GM21526 (cell line): Measurements from ENCODE around the gene YY2.
A peak's percentile ranks its signal among the peaks of the same experiment; 100 is the strongest.
"Not testable (repeated sequence)": the region's sequence is repeated elsewhere in the genome, so short reads cannot be mapped to it uniquely, and the experiment has no call there.

ENCODE experiments used
- ATAC-seq: cut with Tn5 transposase; IDR thresholded peaks from one replicate; pipeline ENCODE4 v1.9.1; 2021; ENCODE audit warnings: moderate library complexity; ENCODE audit not compliant: unreplicated experiment, low FRiP score

The YY2 gene

DNA sequence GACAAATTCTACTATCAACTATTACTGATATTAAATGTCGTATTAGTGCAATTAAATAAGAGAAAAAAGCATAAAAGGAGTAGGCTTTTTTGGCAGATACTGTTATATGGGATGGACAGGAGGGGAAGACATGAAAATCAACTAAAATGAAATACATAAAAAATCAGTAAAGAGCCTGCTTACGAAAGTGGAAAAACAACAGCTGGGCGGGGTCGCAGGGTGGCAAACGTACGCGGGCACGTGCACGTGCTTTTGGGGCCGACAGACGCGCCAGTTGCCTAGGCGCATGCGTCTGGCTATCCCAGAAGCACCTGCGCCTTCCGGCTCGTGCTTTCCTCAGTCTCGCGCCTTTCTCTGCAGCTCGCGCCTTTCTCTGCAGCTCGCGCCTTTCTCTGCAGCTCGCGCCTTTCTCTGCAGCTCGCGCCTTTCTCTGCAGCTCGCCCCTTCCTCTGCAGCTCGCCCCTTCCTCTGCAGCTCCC is at the start of gene YY2:
TSS of gene YY2 (plus strand) at position 51 of the 479 bp plus-strand sequence. CDS start 498 bp downstream, outside the sequence.
- no peak for ATAC-seq

DNA sequence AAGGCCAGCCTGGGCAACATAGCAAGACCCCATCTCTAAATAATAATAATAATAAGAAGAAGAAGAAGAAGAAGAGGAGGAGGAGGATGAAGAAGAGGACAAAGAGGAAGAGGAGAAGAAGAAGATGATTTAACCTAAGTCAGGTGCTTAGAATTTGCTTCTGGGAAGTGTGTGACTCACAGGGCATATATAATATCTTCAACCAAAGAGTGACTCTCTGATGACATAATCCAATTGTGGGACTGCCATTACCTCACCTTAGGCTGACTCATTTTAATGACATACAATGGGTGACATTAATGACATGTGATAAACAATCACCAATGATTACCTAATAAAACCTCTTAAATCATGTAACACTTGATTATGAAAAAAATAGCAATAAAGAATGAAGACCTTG is 49.1 kb upstream of the YY2 start:
- ATAC-seq, result no peak

DNA sequence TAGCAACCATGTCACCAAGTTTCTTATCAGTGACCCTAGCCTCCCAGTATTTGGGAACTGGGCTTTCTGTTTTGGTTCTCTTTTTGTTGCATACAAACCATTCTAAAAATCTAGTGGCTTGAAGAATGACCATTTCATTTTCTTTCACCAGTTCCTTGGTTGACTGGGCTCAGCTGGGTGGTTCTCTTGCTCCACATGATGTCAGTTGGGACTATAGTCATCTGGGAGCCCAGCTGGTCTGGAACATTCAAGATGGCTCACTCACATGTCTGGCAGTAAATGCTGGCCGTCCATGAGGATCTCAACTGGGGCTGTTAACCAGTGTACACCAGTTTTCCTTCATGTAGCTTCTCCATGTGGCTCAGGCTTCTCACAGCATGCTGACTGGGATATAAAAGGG is 44.0 kb upstream of the YY2 start:
- ATAC-seq, result no peak

DNA sequence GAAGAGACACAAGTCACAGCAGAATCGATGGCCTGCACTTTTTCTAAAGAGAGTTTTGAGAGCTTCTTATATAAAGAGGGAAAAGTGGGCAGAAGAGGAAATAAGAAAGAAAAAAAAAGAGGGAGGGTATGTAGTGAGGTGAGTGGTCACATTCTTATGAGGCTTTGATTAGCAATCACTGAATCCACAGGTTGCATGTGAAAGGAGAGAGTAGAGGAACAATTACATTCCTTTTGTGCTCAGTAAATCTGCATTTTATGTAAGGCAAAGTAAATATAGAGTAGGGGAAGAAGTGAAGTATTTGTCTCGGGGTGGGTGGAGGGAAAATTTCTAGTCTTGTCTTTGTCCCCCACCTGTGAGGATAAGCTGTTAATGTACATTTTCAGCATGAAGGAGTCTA is 43.2 kb upstream of the YY2 start:
- no peak for ATAC-seq

DNA sequence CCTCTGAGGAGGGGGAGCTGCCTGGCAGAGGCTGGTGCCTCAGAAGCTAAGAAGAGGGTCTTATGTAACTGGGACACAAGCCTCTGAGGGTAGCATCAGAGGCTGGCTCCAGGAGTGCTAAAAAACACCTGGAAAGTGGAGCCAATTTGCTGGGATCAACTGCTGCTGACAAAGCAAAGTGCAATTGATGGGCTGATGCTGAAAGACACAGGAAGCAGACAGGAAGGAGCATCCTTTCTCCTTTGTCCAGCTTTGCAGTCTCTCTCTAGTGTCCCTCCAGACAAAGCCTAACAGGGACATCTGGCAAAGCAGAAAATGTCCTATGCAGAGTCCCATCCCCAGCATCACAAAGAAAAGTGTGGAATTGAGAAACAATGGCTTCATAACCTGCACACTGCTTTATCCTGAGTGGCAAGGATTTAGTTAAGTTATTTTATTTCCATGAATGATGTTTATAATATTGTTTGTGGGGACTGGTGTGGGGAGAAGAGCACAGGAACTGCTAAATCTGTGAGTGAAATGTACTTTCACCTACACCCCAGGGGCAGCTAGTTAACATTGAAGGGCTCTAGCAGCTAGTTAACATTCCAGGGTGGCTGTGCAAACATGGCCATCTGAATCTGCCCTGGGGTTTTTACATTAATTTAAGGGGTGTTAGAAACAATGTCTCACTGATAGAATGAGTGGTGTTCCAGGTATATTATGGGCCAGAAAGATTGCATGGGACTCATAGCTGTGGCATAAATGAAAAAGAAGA is 42.0 kb upstream of the YY2 start:
- no peak for ATAC-seq

DNA sequence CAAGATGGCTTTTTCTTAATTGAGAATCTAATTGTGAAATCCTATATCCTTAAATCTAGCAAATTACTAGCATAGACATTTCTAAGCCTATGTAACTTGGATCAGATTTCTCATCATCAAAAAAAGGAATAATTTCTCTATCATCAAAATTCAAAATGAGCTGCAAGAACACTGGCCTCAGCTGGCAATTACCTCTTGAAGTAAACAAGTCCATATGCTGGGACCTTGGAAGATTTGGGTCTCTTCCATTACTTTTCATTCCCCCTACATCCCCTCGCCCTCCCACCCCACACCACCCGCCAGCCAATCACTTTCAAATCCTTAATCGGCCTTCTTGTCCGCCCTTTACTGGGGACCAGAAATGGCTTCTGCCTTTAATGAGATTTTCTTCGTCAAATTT is 39.7 kb upstream of the YY2 start:
- ATAC-seq, result no peak

DNA sequence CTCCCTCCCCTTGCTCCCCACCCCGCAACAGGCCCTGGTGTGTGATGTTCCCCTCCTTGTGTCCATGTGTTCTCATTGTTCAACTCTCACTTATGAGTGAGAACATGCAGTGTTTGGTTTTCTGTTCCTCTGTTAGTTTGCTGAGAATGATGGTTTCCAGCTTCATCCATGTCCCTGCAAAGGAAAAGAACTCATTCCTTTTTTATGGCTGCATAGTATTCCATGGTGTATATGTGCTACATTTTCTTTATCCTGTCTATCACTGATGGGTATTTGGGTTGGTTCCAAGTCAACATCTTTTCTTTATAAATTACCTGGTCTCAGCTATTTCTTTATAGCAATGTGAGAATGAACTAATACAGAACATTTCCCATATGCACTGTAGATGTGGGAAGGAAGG is 35.6 kb upstream of the YY2 start:
- ATAC-seq, result not testable (repeated sequence)

DNA sequence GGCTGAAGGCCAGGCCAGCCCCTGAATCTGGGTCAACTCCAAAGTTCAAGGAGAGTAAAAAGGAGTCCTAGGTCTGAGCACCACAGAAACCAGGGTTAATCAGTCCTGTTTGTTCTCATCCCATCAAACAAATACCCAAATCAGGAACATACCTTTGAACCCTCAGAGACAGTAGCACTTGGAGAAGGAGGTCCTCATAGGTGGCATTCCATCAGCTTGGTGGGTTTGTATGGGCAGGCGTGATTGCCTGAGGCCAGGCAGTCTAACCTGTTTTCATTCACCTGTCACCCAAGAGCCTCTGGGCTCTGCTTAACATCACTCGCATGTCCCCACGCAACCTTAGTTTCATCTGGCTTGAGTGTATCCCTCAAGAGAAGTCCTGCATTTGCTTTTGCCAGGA is 33.9 kb upstream of the YY2 start:
- ATAC-seq, result no peak

DNA sequence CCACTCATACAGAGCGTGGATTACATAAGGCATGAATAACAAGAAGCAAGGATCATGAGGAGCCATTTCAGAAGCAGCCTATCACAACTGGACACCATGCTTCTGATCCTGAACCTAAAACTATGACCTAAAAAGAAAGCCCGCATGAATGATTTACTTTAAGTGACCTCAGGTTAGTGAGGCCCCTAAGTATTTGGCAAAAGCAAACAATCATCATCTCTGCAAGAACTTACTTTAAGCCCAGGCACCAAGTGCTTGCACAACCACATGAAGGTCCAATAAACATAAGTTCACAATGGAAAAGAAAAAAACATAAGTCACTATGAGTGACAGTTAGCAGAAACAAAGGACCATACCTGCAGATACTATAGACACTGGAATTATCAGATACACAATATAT is 24.3 kb upstream of the YY2 start:
- ATAC-seq, result no peak

DNA sequence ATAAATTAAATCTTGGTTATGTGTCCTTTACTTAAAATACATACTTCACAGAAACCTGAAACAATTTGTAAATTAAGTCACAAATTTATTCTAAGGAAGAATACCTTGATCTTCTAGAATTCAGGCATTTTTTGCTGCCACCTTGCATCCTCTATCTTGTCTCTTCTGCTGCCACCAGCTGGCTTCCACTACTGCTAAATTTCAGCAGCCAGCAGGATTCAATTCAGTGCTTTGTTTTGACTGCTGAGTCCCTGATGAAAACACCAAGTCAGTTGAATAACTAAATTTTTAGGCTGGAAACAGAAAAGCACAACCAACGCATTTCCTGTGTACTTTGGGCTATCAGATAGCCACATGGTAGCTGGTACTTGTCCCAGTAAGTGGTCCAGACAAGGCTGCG is 18.7 kb upstream of the YY2 start:
- no peak for ATAC-seq

DNA sequence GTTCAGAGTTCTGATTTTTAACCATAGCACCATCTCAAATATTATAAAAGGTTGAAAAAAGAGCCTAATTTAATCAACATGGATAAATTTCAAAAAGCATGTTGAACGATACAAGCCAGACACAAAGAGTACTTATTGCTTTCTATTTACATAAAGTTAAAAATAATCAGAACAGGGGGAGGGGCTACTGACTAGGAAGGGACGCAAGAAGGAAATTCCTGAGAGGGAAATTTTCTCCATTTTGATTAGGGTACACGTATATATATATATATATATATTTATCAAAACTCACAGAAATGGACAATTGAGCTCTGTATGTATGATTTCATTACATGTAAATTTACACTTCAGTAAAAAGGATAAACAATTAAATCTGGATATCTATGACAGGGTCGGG is 16.9 kb upstream of the YY2 start:
- ATAC-seq, result no peak

DNA sequence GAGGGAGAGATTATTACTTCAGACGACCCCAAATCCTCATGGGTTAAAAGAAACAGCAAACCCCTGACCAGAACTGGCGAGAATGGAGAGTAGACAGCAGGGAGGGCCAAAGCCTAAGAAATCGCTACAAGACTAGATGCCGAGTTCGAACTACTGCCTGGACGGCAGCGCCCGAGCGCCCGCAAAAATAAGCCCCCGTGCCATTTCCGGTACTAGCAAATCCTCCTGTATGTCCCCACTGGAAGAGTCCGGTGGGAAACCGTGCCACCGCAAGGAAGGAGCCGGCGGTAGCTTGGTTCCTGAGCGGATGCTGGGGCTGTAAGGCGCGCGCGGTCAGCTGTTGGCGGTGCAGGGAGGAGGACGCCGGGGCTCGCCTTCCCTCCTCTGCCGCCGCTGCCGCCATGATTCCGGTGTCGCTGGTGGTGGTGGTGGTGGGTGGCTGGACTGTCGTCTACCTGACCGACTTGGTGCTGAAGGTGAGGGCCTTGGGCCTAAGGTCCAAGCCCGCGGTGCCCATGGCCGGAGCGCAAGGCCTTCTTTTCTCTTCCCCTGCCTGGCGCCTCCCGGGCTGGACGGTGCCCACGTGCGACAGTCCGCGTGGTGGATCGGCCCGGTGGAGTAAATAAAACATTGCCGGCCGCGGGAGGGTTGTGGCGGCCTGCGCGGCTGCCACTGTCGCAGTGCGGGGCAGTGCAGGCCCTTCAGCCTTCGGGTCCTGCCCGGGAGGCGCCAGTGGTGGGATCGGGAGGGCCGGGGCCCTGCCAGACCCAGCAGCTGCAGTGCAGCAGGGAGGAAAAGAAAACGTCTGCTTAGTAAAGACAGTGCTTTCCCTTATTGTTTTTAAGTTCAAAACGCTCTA is 16.2 kb upstream of the YY2 start, which contains the start of gene MBTPS2:
TSS of gene MBTPS2 (plus strand) at position 284 of the 859 bp plus-strand sequence. CDS start at position 402, 118 bp downstream.
- ATAC-seq, result peak; percentile 82

DNA sequence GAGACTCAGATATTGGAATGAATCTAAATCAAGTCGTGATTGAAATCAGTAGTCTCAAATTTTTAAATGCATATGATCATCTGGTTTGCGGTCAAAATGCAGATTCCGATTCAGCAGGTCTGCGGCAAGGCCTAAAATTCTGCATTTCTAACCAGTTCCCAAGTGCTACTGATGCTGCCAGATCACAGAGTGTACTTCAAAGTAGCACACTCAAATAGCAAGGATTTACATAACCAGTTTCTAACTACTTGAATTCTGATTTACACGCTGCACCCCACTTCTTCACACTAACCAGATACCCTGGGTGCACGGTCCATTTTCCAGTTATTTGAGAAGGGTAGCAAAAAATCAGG is 15.6 kb upstream of the YY2 start:
- ATAC-seq, result no peak

DNA sequence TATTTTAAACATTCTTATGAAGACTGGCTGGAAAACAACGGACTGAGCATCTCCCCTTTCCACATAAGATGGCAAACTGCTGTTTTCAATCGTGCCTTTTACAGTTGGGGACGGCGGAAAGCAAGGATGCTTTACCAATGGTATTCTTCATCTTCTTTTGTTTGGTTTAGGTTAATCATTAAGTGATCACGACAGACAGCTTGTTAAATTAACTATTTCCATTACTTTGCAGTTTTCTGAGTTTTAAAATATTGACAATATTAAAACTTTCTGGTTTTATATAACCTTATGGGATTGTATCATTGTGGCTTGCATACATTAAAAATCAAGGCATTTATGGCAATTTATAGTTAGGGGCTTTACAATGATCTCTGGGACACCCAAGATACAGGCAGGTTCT is 12.6 kb upstream of the YY2 start:
- ATAC-seq, result no peak

DNA sequence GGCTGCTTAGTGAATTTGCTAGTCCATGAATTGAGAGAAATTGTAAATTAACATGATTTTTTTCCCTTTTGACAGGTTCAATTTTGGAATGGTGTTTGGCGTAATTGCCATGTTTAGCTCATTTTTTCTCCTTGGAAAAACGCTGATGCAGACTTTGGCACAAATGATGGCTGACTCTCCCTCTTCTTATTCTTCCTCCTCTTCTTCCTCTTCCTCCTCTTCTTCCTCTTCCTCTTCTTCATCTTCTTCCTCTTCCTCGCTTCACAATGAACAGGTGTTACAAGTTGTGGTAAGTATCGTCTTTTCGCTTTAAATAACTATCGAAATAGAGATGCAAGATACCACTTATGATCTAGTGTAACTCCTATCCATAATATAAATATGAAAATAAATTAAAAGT is 10.7 kb upstream of the YY2 start:
- no peak for ATAC-seq

DNA sequence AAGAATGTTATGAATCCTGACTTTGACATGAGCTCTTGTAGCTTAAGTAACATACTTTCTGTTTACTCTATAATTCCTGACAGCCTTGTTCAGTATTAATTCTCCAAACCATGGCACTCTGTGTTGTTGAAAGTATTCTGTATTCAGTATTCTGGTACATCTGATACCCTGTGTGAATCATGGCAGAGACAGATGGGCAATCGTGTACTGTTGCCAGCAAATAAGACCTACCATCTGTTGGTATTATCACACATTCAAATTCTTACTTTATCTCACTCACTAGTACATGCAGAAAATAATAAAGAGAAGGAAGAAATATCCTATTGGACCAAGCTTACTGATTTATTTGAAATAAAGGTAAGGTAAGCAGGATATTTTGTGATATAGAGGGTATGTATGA is 8.4 kb upstream of the YY2 start:
- ATAC-seq, result no peak

DNA sequence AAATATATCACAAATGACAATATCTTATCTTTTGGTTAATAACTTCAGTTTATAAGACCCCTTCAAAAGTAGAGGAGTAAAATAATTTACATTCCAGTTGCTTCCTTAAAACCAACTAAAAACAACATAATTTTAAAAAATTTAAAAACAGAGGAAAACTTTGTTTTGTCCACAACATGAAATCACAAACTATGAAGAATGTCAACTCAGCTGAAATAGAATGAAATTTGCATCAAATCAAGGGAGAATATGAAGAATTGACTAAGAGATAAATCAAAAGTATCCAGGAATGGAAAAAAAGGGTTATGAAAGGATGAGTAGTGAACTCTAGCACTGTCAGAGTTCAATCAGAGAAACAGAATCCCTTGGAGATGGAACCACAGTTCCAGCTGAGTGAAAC is 2.2 kb upstream of the YY2 start:
- no peak for ATAC-seq

DNA sequence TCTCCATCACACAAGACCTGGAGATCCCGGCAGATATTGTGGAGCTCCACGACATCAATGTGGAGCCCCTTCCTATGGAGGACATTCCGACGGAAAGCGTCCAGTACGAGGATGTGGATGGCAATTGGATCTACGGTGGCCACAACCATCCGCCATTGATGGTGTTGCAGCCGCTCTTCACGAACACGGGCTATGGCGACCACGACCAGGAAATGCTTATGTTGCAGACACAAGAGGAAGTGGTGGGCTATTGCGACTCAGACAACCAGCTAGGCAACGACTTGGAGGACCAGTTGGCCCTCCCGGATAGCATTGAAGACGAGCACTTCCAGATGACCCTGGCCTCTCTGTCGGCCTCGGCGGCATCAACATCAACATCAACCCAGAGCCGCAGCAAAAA is 717 bp downstream of the YY2 start:
- no peak for ATAC-seq

DNA sequence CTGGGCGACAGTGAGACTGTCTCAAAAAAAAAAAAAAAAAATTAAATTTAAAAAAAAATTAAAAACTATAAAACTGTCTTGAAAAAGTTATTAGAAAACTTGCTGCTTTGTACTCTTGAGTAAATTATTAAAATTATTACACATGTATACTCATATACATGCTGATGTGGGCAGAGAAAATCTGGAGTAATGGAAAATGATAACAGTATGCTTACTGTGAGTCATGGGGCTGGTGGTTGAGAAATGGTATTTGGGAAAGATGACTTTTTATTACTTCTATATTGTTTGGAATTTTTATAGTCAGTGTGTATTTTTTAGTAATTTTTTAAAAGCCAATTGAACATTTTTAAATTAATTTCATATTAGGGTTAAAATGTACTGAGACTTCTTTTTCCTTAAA is 7.5 kb downstream of the YY2 start:
- ATAC-seq, result no peak

DNA sequence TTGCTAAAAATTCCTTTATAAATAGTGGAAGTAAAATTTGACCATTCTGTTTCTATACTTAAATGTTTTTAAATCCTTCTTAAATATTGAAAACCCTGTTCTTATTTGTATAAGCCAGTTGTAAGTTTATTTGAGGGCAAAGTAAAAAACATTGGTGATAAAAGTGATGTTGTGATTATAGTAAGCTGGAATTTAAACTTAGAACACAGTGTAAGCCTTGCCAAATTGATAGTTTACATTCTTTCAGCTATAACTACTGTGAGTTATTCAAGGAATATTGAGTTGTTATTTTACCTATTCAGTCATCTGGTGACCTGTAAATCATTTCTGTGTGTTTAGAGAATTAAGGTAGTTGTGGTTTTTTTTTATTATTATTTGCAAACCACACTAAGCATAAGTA is 9.6 kb downstream of the YY2 start:
- no peak for ATAC-seq

DNA sequence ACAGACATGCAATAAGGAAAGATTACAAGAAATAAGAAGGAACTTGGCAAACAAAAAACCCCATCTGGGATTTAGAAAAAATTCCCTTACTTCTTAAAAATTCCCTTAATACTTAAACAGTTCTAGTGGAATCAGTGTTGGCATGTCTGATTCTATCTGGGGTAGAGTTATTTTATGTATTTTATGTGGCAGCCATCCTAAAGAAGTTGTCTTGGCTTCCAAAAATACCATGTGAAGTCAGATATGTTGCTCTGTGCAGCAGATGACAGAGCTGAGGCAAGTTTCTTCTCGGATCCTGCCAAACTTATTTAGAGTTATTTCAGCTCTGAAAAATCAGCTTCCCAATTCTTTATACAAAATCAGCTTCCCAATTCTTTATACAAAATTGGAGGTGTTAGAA is 14.7 kb downstream of the YY2 start:
- no peak for ATAC-seq
